NCI-H2227 (cell line): ENCODE results near the gene RTEL1.

Experiments
- DNase-seq: peaks from one replicate; lab custom pipeline; 2025; ENCODE audit not compliant: unreplicated experiment; lab: John Stamatoyannopoulos, UW

RTEL1 gene

DNA sequence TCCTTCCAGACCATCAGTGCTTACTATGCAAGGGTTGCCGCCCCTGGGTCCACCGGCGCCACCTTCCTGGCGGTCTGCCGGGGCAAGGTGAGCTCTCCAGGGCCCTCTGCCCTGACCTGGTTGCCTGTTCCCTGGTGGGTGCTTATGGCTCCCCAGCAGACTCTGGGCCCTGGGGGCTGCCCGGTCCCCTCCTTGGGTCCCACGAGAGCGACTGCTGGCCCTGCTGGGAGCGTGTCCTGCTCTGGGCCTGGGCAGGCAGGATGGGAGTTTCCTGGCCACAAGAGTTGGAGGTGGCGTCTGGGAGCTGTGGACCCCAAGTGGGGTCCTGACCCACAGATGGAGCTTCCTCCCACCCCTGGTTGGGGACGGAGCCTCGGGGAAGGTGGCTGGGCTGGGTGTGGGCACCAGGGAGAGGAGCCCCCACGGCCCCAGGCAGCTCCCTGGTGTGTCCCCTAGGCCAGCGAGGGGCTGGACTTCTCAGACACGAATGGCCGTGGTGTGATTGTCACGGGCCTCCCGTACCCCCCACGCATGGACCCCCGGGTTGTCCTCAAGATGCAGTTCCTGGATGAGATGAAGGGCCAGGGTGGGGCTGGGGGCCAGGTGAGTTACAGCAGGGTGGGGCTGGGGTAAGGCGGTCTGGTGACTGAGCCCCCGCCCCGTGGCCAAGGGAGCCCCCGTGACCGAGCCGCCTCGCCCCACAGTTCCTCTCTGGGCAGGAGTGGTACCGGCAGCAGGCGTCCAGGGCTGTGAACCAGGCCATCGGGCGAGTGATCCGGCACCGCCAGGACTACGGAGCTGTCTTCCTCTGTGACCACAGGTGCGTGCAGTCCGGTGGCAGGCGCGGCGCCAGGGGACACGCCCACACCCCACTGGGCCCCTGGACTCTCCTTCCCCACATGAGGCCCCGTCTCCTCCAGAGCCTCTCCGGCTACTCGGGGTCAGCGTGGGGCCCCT lies 31.2 kb downstream of the RTEL1 start:
- no peak for DNase-seq

GRCh38 chr20:63690003-63690897 lies 32.1 kb downstream of the RTEL1 start:
- DNase-seq, result no peak

DNA sequence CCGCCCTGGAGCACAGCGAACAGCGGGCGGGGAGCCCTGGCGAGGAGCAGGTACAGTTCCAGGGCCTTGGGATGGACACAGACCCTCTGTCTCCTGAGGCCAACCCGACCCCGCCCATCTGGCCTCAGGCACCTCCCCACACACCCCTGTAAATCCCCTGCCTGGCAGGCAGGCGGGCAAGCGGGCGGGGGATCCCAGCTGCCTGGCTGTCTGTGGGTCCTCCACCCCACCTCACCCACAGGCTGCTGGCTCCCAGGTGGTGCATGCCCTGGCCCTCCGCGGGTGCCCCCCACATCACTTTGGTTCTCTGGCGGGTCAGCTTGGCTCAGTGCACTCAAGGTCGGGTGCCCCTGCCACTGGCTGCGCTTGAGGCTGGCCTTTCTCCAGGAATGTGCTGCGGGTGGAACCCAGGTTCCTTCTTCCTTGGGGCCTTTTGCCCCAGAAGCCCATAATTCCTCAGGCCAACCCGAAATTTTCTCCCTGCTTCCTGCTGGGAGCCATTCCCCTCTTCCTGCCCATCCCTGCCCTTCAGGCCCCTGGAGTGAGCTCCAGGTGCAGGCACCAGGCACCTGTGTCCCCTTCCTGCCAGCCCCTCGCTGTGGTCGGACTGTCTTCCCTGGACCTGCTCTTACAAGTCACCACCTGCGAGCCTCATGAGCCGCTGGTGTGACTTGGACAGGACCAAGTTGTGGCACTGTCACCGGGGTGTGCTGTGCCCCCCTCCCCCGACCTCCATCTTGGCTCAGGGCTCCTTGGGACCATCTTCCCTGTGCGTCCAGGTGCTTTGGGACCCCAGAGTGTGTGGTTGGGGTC lies 33.0 kb downstream of the RTEL1 start:
- no peak for DNase-seq

- no peak for DNase-seq
Measured at GRCh38 chr20:63691711-63692435, 33.8 kb downstream of the RTEL1 start.

- peak; percentile 35 for DNase-seq
Measured at GRCh38 chr20:63692436-63693082, 34.4 kb downstream of the RTEL1 start.

DNA sequence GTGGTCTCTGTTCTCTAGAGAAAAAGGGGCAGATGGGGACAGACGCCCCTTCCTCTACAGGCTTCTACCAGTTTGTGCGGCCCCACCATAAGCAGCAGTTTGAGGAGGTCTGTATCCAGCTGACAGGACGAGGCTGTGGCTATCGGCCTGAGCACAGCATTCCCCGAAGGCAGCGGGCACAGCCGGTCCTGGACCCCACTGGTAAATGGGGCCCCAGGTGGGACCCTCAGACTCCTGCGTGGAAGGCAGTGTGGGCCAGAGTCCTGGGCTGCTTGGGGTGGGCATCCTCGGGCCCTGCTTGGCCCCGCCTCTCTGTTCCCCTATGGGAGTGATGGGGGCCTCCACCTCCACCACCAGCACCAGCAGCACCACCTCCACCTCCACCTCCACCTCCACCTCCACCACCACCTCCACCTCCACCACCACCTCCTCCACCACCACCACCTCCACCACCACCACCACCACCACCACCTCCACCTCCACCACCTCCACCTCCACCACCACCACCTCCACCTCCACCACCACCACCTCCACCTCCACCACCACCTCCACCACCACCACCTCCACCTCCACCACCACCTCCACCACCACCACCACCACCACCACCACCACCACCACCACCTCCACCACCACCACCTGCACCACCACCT lies 35.1 kb downstream of the RTEL1 start:
- DNase-seq, result no peak

- DNase-seq, result no peak
Measured at GRCh38 chr20:63693733-63694583, 35.8 kb downstream of the RTEL1 start.

DNA sequence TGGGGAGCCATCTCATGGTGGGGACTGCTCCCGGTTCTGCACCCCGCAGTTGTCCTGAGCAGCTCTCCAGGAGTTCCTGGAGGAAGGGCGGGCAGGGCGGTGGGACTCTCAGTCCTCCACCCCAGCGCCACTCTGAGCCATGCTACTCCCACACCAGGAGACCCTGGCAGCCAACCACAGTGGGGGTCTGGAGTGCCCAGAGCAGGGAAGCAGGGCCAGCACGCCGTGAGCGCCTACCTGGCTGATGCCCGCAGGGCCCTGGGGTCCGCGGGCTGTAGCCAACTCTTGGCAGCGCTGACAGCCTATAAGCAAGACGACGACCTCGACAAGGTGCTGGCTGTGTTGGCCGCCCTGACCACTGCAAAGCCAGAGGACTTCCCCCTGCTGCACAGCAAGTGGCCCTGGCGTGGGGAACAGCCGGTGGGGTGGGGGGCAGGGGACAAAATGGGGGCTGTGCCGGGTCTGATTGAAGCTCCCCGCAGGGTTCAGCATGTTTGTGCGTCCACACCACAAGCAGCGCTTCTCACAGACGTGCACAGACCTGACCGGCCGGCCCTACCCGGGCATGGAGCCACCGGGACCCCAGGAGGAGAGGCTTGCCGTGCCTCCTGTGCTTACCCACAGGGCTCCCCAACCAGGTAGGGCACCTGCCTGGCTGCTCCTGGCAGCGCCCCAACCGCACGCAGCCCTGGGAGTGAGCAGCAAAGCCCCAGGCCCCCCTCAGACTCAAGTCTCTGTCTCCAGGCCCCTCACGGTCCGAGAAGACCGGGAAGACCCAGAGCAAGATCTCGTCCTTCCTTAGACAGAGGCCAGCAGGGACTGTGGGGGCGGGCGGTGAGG lies 36.7 kb downstream of the RTEL1 start:
- no peak for DNase-seq

GRCh38 chr20:63695424-63696305 lies 37.6 kb downstream of the RTEL1 start:
- DNase-seq, result no peak

- DNase-seq, result no peak
Measured at GRCh38 chr20:63696306-63696627, 38.2 kb downstream of the RTEL1 start.

- DNase-seq, result no peak
Measured at GRCh38 chr20:63696628-63697356, 38.7 kb downstream of the RTEL1 start, which contains the start of gene TNFRSF6B. TNFRSF6B (plus strand) TSS chr20:63696652; CDS start chr20:63696768, 116 bp downstream.

DNA sequence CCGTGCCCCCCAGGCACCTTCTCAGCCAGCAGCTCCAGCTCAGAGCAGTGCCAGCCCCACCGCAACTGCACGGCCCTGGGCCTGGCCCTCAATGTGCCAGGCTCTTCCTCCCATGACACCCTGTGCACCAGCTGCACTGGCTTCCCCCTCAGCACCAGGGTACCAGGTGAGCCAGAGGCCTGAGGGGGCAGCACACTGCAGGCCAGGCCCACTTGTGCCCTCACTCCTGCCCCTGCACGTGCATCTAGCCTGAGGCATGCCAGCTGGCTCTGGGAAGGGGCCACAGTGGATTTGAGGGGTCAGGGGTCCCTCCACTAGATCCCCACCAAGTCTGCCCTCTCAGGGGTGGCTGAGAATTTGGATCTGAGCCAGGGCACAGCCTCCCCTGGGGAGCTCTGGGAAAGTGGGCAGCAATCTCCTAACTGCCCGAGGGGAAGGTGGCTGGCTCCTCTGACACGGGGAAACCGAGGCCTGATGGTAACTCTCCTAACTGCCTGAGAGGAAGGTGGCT lies 39.3 kb downstream of the RTEL1 start:
- no peak for DNase-seq

GRCh38 chr20:63697868-63698545 lies 39.9 kb downstream of the RTEL1 start:
- DNase-seq, result no peak

DNA sequence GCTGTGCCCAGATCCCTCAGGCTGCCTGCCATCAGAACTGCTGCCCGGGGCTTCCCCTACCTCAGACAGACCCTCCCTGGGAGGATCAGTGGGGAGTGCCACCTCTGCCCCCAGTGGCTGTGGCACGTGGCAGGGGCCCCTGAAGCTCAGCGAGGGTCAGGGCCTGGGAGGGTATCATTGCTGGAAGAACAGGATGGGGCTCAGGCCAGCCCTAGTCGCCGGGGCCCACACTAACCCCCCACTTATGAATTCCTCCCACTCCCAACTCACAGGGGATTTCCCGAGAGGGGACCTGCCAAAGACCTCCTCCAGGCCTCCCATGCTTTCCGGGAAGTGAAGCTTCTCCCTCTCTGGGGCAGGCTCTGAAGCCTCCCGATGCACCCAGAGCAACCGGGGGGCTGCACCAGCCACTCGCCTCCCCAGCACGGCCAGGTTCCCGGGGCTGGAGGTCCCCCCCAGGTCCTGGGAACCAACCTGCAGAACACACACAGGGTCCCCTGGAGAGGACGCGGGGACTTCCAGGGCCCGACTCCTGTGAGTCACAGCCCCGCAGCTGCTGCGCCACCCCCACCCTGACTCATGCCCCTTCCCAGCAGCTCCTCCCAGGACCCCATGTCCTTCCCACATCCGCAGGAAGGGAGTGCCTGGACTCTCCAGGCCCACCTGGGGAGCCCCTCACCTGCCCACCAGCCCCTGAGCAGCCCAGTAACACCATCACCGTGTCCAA lies 40.8 kb downstream of the RTEL1 start:
- DNase-seq, result no peak
